CD4-positive, alpha-beta T cell treated with Interleukin-6 for 4 hours (primary cell): ENCODE results near the gene CYB5R3.

ENCODE experiments used
- DNase-seq: peaks from one replicate; pipeline ENCODE4 v3.0.0-alpha.2; 2020; ENCODE audit warnings: mixed read lengths

Gene CYB5R3

DNA sequence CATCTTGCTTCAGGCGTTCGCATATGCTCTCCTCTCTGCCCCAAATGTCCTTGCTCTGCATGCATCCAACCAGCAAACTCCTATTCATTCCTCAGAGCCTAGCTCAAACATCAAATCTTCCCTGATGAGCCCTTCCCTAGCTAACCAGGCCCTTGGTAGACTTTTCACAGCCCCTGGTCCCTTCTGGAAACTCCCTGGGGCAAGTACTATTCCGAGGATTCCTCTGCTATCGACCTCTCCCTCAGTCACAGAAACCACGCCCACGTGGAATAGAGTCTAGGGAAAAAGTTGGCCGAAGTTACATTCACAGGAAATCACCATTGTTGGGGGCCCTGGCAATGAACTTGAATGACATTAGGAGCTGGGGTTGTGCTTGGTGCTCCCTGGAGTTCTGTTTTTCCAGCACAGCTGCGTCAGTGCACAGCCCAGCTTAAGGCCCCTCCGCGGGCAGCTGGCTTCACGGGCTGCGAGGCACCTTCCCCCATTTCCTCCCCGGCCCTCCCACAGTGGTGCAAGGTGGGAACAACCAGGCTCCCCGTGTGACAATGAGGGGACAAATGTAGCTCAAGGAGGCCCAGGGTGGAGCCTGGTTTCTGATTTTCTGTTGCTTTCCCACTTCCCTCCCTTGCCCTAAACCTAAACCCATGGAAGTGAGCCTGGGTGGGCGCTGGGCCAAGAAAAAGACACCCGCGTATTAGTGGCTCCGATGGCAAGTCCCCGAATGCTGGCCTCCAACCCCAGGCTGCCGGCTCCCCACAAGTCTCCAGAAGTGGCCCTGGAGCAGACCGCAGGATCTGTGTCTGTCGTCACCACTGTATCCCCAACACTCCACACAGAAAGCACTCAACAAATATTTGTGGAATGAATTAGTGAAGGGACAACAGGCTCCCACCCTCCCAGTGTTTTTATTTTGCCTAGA, 4.5 kb downstream of the CYB5R3 start:
- DNase-seq: no peak

DNA sequence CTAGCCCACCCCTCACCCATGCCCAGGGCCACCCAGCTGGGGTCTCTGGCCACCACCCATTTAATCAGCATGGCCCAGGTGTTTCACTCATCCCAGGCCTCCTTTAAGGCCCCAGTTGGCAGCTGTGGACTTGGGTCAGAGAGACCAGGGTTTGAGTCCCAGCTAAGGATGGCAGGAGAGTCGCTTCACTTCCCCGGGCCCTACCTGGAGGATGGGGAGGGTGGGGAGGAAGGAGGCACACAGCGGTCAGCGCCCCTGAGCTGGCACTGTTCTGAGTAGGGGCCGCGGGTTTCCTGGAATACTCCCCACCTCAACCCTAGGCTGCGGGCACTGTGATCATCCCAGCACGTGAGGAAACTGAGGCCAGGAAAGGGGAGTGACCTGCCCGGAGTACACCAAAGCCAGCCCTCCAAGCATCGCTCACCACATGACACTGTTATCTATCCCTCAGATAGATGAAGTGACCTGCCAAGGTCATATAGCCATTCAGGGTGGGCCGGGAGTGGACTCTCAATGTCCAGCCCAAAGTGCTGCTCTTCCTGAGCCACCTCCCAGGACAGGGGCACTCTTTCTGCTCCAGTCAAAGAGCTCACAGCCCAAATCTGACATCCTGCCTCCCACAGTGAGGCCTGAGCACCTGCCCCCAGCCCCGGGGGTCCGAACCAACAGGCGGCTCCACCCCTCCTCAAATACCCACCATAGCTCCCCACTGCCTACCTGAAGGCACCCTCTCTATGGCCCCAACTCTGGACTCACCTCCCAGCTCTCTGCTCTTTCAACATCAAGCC, 5.4 kb downstream of the CYB5R3 start:
- no peak for DNase-seq

- no peak for DNase-seq
Observed at GRCh38 chr22:42642806-42643633, 6.2 kb downstream of the CYB5R3 start.

DNA sequence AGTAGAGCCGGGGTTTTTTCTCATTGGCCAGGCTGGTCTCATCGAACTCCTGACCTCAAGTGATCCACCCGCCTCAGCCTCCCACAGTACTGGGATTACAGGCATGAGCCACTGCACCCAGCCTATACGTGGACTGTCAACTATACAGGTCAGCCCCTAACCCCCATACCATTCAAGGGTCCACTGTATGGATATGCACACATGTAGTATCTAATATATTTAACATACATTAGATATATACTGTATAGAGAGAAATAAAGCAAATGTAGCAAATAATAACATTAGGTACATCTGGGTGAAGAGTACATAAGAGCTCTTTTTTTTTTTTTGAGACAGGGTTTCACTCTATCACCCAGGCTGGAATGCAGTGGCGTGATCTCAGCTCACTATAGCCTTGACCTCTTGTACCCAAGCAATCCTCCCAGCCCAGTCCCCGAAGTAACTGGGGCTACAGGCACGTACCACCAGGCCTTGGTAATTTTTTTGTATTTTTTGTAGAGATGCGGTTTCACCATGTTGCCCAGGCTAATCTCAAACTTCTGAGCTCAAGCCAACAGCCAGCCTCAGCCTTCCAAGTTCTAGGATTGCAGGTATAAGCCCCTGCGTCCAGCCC, 7.3 kb downstream of the CYB5R3 start:
- DNase-seq: no peak

DNA sequence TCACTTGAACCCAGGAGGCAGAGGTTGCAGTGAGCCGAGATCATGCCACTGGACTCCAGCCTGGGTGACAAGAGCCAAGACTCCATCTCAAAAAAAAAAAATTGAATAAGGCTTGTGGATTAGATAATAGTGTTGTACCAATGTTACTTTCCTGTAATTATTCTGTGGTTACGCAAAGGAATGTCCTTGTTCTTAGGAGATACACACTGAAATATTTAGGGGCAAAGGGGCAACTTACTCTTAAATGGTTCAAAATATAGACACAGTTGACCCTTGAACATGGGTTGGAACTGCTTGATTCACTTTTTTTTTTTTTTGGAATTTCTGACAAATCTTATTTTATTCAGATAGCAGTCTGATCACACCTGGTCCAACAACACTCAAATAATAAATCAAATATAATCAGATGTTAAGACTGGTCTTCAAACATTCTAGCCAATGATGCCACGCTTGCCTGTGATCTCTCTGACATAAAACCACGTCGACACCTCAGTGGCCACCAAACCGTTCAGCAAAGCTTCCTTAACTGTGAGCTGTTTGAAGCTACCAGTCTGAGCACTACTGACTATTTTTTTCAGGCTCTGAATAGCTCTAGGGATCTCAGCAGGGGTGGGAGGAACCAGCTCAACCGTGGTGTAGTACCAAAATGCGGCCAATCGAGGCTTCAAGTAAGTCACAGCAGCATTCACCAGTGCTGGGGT, 9.5 kb downstream of the CYB5R3 start:
- DNase-seq: no peak

DNA sequence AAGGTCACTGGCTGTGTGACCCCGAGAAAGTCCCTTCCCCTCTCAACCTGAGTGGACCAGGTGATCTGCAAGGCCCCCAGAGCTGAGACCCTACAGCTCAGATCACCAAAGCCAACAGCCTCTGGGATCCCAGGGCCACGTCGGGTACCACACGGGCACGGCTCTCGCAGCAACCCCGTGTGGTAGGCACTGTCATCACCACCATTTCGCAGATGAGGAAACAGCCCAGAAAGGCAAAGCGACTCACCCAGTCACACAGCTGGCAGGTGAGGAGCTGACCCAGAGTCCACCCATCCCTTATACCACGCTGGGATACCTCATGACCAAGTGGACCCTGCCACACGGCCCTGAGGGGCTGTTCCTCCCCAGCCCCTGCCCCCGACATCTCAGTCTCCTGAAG, 11.6 kb downstream of the CYB5R3 start:
- no peak for DNase-seq

GRCh38 chr22:42636506-42636905, 12.7 kb downstream of the CYB5R3 start:
- DNase-seq: no peak

DNA sequence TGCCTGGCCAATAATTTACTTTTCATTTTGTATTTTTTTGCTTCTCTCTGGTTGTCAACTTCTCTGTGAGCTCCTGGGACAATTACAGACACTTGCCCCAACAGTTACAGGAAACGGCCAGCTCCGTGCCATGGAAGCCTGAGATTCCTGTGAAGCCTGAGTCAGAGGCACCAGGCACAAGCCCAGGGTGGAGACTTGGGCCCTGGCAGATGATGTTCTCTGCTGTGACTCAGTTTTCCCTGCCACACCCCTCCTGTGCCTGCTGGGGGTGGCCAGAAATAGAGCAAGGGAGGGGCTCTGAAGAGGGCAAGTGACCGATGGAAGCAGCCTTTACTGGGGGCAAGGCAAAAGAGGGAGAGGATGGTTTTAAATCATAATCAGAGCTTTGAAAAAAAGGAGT, 13.7 kb downstream of the CYB5R3 start:
- DNase-seq: no peak

DNA sequence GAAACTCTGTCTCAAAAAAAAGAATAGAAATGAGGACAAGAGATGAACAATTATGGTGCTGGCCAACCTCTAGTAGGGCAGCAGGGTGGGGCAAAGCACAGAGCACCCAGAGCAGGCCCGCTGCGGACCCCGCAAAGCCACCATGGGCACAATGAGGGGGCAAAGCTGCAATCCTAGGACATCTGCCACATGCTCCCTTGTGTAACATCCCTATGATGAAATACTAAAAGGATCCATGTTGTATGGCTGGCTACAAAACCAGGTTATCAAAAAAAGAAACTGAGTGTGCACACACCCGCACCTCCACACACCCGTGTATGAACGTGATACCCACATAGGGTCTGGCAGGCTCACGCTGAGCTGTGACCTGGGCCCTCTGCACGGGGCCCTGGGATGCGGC, 16.2 kb downstream of the CYB5R3 start:
- DNase-seq: no peak

DNA sequence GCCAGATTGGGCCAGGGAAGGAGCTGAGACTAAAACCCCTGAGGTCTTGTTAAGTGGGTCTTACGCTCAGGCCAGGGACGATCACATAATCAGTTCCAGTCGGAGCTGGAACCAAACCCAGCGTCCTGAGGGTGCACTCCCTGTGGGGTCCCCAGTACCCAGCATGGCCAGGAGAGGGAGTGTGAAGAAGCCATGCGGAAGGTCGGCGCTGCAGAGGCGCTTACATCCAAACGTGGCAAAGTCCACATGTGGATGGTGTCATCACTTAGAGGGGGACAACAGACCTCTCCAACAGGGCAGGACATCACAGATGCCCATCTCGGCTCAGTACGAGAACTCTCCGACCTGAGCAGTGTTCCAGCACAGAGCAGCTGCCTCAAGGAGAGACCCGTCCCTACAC, 17.1 kb downstream of the CYB5R3 start:
- no peak for DNase-seq

DNA sequence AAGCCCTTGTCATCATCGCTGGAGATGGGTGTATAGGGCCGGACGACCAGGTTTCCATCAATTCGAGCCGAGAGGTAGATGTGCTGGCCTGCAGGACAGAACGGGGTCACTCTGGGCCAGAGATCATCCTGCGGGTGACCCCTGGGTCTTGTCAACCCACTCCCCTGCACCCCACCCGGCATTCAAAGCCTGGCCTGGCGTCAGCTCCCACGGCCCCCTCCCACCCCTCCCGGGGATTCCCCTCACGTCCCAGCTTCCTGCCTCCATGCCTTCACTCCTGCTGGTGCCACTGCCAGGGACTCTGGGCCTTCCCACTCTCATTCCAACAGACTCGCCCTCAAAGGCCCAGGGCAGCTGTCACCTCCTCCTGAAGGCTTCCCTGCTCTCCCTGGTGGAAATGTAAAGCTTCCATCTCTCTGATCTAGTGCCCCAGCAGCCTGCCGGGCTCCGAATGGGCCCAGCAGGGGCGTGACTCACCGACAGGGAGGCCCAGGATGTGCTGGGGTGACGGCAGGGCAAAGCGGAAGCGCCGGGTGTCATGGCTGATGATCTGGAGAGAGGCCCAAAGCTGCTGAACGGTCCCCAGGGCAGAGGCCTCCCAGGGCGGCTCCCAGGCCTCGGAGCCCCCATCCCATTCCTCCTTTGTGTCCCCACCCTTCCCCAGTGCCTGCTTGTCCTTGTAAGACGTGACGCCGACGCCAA, 18.1 kb downstream of the CYB5R3 start:
- DNase-seq: no peak

GRCh38 chr22:42630211-42630610, 19.0 kb downstream of the CYB5R3 start:
- no peak for DNase-seq

- DNase-seq: no peak
Observed at GRCh38 chr22:42627981-42628380, 21.2 kb downstream of the CYB5R3 start.

DNA sequence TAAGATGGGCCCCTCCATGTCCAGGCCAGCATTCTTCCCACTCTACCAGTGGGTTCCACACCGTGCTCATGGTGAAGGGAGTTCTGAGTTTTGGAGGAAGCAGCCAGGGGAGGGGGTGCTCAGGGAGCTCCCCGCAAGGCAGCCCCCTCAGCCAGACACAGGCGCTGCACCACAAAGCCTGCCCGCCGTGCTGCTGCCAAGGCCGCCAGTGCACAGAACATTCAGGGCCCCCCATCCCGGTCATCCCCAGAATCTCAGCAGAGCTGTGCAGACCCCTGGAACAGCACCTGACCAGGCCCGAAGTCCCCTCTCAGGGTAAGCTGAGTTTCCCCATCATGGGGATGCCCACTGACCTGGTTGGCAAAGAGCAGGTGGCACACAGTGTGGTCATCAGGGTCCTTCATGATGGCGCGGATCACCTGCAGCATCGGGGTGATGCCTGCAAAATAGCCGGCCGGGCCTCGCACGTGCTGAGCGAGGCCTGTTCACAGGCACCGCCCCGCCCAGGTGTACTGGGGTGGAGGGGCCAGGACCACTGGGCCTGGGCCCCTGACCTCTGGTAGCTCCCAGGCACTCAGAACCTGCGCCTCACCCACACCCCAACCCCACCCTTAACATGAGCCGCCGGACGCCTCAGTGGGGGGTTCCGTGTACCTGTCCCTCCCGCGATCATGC, 22.1 kb downstream of the CYB5R3 start:
- DNase-seq: no peak

DNA sequence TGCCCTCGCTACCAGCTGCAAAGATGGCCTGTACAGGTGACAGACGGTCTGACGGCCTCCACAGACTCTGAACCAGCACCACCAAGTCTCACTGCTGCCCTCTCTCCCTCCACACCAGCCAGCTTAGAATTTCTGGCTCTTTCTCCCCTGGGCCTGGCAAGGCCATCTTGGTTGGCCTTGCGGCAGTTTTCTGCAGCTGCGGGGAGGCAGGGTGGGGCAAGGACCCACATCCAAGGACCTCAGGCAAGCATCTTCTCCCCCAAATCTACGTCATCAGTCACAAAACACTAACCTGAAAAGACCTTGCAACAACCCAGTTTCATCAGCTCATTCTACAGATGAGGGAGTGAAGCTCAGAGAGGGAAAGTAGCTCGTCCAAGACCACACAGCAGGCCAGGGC, 22.8 kb downstream of the CYB5R3 start:
- DNase-seq: no peak

DNA sequence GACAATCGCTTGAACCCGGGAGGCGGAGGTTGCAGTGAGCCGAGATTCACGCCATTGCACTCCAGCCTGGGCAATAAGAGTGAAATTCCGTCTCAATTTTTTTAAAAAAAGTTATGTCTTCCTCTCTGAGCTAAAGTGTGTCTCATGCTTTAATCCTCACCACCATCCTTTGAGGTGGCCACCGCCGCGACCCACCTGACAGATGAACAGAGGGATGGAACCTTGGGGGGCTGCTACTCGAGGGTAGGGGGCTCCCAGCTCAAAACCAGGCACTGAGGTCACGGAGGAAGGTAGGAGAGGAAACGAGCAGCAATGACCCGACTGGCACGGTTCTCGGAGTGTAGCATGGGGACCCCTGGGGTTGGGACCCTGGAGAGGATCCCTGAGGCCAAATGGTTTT, 23.8 kb downstream of the CYB5R3 start:
- no peak for DNase-seq

GRCh38 chr22:42624551-42625106, 24.6 kb downstream of the CYB5R3 start:
- no peak for DNase-seq

DNA sequence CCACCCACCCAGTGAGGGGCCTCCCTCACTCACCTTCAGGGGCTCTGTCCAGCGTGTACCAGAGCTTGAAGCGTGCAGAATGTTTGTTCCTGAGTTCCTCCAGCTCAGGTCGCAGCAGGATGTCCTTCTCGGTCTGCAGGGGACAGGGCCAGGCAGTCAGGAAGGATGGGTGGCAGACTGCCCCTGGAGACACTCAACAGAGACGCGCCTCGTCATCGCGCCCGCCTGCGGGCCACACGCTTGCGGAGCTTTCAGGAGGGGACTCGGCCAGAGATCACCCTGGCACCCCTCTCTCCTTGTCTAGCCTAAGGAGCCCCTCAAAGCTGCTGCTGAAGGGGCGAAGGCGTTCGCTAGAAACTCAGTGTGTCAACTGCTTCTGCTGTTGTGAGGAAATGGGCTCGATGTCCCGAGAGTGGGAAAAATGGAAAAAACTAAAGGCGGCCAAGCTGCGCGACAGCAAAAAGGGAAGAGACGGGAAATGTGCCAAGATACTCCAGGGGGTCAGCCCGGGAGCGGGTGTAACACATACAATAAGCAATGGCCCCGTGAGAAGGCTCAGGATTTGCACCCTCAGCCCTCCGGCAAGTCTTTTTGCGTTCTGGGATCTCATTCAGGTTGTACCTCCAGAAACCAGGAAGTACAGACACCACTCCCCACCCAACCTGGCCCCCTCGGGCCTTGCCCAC, 25.3 kb downstream of the CYB5R3 start:
- DNase-seq: no peak

DNA sequence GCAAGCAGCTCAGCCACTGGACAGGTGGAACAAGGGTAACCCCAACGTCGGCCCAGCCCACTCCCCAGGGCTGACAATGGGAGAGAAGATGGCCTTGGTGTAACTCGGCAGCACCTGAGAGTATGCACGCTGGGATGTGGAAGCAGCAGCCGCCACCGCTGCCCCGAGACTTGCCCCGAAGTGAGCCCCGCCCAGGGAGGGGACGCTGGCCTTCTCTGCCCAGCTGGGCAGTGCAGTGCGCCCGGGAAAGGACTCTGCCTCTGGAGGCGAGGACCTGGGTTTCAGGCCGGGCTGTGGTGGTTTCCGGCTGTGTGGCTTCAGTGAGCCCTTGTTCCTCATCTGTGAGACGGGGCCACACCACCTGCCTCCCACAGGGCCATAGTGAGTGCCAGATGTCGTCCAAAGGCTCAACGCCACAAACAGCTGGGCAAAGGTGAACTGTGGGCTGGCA, 25.9 kb downstream of the CYB5R3 start:
- DNase-seq: no peak
